Ascending aorta (tissue), 2 donors: ENCODE results near the gene LAMA2. TPM values are rescaled to one million over a fixed set of nuclear protein-coding genes. Genes with fewer than 3 reads are reported as not detected.
"Not testable (repeated sequence)": the region's sequence is repeated elsewhere in the genome, so short reads cannot be mapped to it uniquely, and the experiment has no call there.

Experiments
- DNase-seq, 2 donors: peaks; one replicate each; pipeline ENCODE4 v3.0.0-alpha.2; 2019; ENCODE audit warnings: low spot score in 2 of 2
- H3K27ac ChIP-seq, 2 donors: fragments of 200-600 bp; sonication (generic); one replicate each; pipeline ENCODE4 v1.5.1; 2016 to 2017; ENCODE audit warnings: mild to moderate bottlenecking in 1 of 2
- H3K27me3 ChIP-seq: fragments of 200-600 bp; sonication (generic); one replicate; pipeline ENCODE4 v1.5.1; 2017
- H3K36me3 ChIP-seq, 2 donors: fragments of 200-600 bp; sonication (generic); one replicate each; pipeline ENCODE4 v1.5.1; 2016
- H3K4me1 ChIP-seq, 2 donors: fragments of 200-600 bp; sonication (generic); one replicate each; pipeline ENCODE4 v1.5.1; 2016 to 2017; ENCODE audit warnings: mild to moderate bottlenecking in 1 of 2
- H3K4me3 ChIP-seq, 2 donors: fragments of 200-600 bp; sonication (generic); one replicate each; pipeline ENCODE4 v1.5.1; 2016 to 2017; ENCODE audit warnings: mild to moderate bottlenecking in 1 of 2
- H3K9me3 ChIP-seq, 2 donors: fragments of 200-600 bp; sonication (generic); one replicate each; pipeline ENCODE4 v1.5.1; 2016
- CTCF ChIP-seq, 3 experiments: fragments of 200-600 bp in 2 of 3; fragments of 450-650 bp in 1 of 3; sonication (generic) in 2 of 3; IDR thresholded peaks; one replicate each; pipeline ENCODE4 v1.5.1; 2016 to 2019; ENCODE audit warnings: antibody characterized with exemption in 3 of 3, mild to moderate bottlenecking in 1 of 3, moderate library complexity in 1 of 3
- intact Hi-C: fragments of 100-400 bp; cut with DNase I; formaldehyde crosslinking; loops from one replicate; pipeline ENCODE4 v1.15.1; 2023
- total RNA-seq: library from RNA; depleted of rRNA; stranded (reverse); fragments of >200 nt; gene quantifications from one replicate; pipeline ENCODE4 v1.1.0, GENCODE V29; 2016

Gene LAMA2
- total RNA-seq, 1 donor from 2014 or later, result 45.2 TPM

- no peaks in the 10 kb centered on the region for H3K9me3 ChIP-seq
- TF ChIP-seq CTCF (IDR thresholded peaks at IDR 0.05), result no peak
- intact Hi-C loops, result no loop called here
These were observed 281.1 kb downstream of the LAMA2 start for GRCh38 chr6:129164032-129164431.

GRCh38 chr6:129172279-129172995, 289.5 kb downstream of the LAMA2 start:
- H3K27me3 ChIP-seq, H3K4me3 ChIP-seq, H3K36me3 ChIP-seq, DNase-seq, H3K9me3 ChIP-seq, H3K27ac ChIP-seq, H3K4me1 ChIP-seq, intact Hi-C loops: not testable (repeated sequence)

More at GRCh38 chr6:129164032-129164431, 281.1 kb downstream of the LAMA2 start:
- Histone ChIP-seq H3K27ac (no peak overlapping the region), H3K4me3 (no peak overlapping the region), H3K36me3 (no peaks in the 10 kb centered on the region), H3K27me3 (no peaks in the 10 kb centered on the region), H3K4me1 (no peaks in the 10 kb centered on the region)
- no peak for DNase-seq

GRCh38 chr6:129175066-129175465, 292.1 kb downstream of the LAMA2 start:
- no peak for TF ChIP-seq CTCF (IDR thresholded peaks at IDR 0.05)

GRCh38 chr6:129177801-129178200, 294.9 kb downstream of the LAMA2 start:
- H3K27me3 ChIP-seq, result no peaks in the 10 kb centered on the region
- no peak for DNase-seq
- H3K4me3 ChIP-seq, result no peak overlapping the region
- H3K4me1 ChIP-seq, result no peaks in the 10 kb centered on the region
- no peaks in the 10 kb centered on the region for H3K9me3 ChIP-seq
- intact Hi-C loops, result no loop called here
- no peak overlapping the region for H3K27ac ChIP-seq
- no peaks in the 10 kb centered on the region for H3K36me3 ChIP-seq
- TF ChIP-seq CTCF (IDR thresholded peaks at IDR 0.05), result no peak

More at GRCh38 chr6:129175066-129175465, 292.1 kb downstream of the LAMA2 start:
- H3K4me1 ChIP-seq, result no peaks in the 10 kb centered on the region
- no peaks in the 10 kb centered on the region for H3K27me3 ChIP-seq
- H3K36me3 ChIP-seq, result no peaks in the 10 kb centered on the region
- DNase-seq, result no peak
- no peaks in the 10 kb centered on the region for H3K9me3 ChIP-seq
- no peak overlapping the region for H3K27ac ChIP-seq
- H3K4me3 ChIP-seq, result no peak overlapping the region
- intact Hi-C loops, result no loop called here

- H3K4me1 ChIP-seq, result no peaks in the 10 kb centered on the region
- TF ChIP-seq CTCF (IDR thresholded peaks at IDR 0.05), result no peak
- no peak for DNase-seq
These were observed 296.3 kb downstream of the LAMA2 start for GRCh38 chr6:129179283-129179682.

GRCh38 chr6:129181001-129181400, 298.1 kb downstream of the LAMA2 start:
- Histone ChIP-seq H3K9me3 (no peaks in the 10 kb centered on the region), H3K36me3 (no peaks in the 10 kb centered on the region), H3K4me1 (no peaks in the 10 kb centered on the region), H3K27me3 (no peaks in the 10 kb centered on the region), H3K27ac (no peak overlapping the region), H3K4me3 (no peak overlapping the region)
- intact Hi-C loops, result no loop called here
- no peak for TF ChIP-seq CTCF (IDR thresholded peaks at IDR 0.05)
- no peak for DNase-seq

More at GRCh38 chr6:129179283-129179682, 296.3 kb downstream of the LAMA2 start:
- Histone ChIP-seq H3K9me3 (no peaks in the 10 kb centered on the region), H3K36me3 (no peaks in the 10 kb centered on the region), H3K4me3 (no peak overlapping the region), H3K27me3 (no peaks in the 10 kb centered on the region), H3K27ac (no peak overlapping the region)
- intact Hi-C loops, result no loop called here
